ENCODE data around the gene APBB1IP.

GRCh38 chr10:26463986-26464385 is 25.8 kb downstream of the APBB1IP start:
- TF ChIP-seq, protein P1, sequence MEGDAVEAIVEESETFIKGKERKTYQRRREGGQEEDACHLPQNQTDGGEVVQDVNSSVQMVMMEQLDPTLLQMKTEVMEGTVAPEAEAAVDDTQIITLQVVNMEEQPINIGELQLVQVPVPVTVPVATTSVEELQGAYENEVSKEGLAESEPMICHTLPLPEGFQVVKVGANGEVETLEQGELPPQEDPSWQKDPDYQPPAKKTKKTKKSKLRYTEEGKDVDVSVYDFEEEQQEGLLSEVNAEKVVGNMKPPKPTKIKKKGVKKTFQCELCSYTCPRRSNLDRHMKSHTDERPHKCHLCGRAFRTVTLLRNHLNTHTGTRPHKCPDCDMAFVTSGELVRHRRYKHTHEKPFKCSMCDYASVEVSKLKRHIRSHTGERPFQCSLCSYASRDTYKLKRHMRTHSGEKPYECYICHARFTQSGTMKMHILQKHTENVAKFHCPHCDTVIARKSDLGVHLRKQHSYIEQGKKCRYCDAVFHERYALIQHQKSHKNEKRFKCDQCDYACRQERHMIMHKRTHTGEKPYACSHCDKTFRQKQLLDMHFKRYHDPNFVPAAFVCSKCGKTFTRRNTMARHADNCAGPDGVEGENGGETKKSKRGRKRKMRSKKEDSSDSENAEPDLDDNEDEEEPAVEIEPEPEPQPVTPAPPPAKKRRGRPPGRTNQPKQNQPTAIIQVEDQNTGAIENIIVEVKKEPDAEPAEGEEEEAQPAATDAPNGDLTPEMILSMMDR (conservative IDR thresholded peaks at IDR 0.05; ENCODE audit: low read length) = no peak
- TF ChIP-seq EZH2phosphoT487 (IDR thresholded peaks at IDR 0.05; ENCODE audit: borderline replicate concordance) = no peak

All from Loucy (cell line).